Heart right ventricle (tissue), 16 donors: Measurements from ENCODE around the gene CIZ1. TPM values are rescaled to one million over a fixed set of nuclear protein-coding genes. Genes with fewer than 3 reads are reported as not detected.

Experiments used
- ATAC-seq, 8 donors: fragments of 200-7000 bp; cut with Tn5 transposase; one replicate each; pipeline ENCODE4 v1.9.1; 2020; ENCODE audit warnings: mild to moderate bottlenecking in 8 of 8, moderate library complexity in 8 of 8, moderate number of reproducible peaks in 1 of 8
- DNase-seq, 2 donors: peaks; one replicate each; pipeline ENCODE4 v3.0.0-alpha.2; 2020
- H3K27ac ChIP-seq, 10 donors: fragments of 200-600 bp; sonication (generic) in 2 of 10; one replicate each; pipeline versions ENCODE4 v1.5.0 to v1.8.0; 2020 to 2022; ENCODE audit warnings: mild to moderate bottlenecking in 3 of 10
- H3K27me3 ChIP-seq, 7 donors: fragments of 200-600 bp; one replicate each; pipeline ENCODE4 v1.8.0; 2021 to 2022; ENCODE audit warnings: mild to moderate bottlenecking in 2 of 7
- H3K36me3 ChIP-seq, 9 donors: fragments of 200-600 bp; sonication (generic) in 1 of 9; one replicate each; pipeline versions ENCODE4 v1.5.0 to v1.8.0; 2020 to 2022; ENCODE audit warnings: mild to moderate bottlenecking in 2 of 9
- H3K4me1 ChIP-seq, 9 donors: fragments of 200-600 bp; sonication (generic) in 1 of 9; one replicate each; pipeline versions ENCODE4 v1.5.0 to v1.8.0; 2020 to 2022; ENCODE audit warnings: mild to moderate bottlenecking in 4 of 9
- H3K4me3 ChIP-seq, 10 donors: fragments of 200-600 bp; sonication (generic) in 2 of 10; one replicate each; pipeline versions ENCODE4 v1.5.0 to v1.8.0; 2020 to 2022; ENCODE audit warnings: mild to moderate bottlenecking in 7 of 10, moderate library complexity in 2 of 10
- H3K9me3 ChIP-seq, 11 donors: fragments of 200-600 bp in 10 of 11; sonication (generic) in 2 of 11; one replicate each; pipeline versions ENCODE4 v1.5.0 to v1.8.0; 2013 to 2022; ENCODE audit warnings: mild to moderate bottlenecking in 2 of 11, control low read depth in 1 of 11, moderate library complexity in 1 of 11
- CTCF ChIP-seq, 9 donors: fragments of 200-600 bp; sonication (generic) in 2 of 9; IDR thresholded peaks; one replicate each; pipeline versions ENCODE4 v1.5.0 to v1.8.0; 2021 to 2022; ENCODE audit warnings: antibody characterized with exemption in 9 of 9, mild to moderate bottlenecking in 5 of 9, moderate library complexity in 1 of 9
- WGBS, 2 donors: extraction: QIAGEN DNeasy Blood & Tissue Kit; methylation state at CpG; one replicate each; pipeline ENCODE4 v1.1.7; 2013; ENCODE audit warnings: inconsistent platforms in 1 of 2; 5-methylcytosine and 5-hydroxymethylcytosine counted together
- intact Hi-C, 10 donors: fragments of 100-400 bp; cut with DNase I; formaldehyde crosslinking; loops; one replicate each; pipeline versions ENCODE4 v1.11.1 to v1.14.2; 2022
- polyA plus RNA-seq, 2 donors: library from polyadenylated mRNA; stranded (reverse); fragments of 200-250 nt; gene quantifications; one replicate each; pipeline ENCODE4 v1.2.3, GENCODE V29; 2013
- total RNA-seq, 10 donors: library from RNA; stranded (reverse); fragmentation: NEBNext Ultra II Directional in 3 of 10; extraction: Animal tissue kit (Norgen Biotek cat#: 25700) in 3 of 10; gene quantifications; one replicate each; pipeline versions ENCODE4 v1.2.1 to v1.2.4, GENCODE V29; 2021 to 2023
- donor health status: Arrhythmogenic right ventricular cardiomyopathy.
- donor health status: ischemic (EF 13 %, LVEDD 7.1; RV severe dilation, severe dysfunction).
- donor health status: healthy with polysubstance abuse.
- donor health status: DM: no; HTN: yes; CAD: no.
- donor health status: DM: no; HTN: no; CAD: no.
- donor health status: ischemic (EF 25% LVEDD 6.9; RV normal size, moderate dysfunction).
- donor health status: ischemic (EF 25% LVEDD 5.7; RV mildly dilated, moderate dysfunction).
- donor health status: healthy.
- donor health status: DM: yes; HTN: yes; CAD: no.
- donor health status: Ischemic cardiomyopathy.
- donor health status: ischemic (EF 35%, LVEDD 5.7; RV mildly dilated, moderate dysfunction).
- donor health status: nonischemic (EF 11% LVEDD 7.7; RV severe dilation, severe dysfunction).
- donor health status: DM: yes; HTN: yes; CAD: no.
- donor health status: PGD.
- donor health status: ischemic (EF 29% LVEDD 5.4; RV normal size, mild dysfunction).
- donor health status: nonischemic (EF 23%, LVEDD 6.1; RV moderate dilation, normal function).

CIZ1 gene
- total and polyA plus RNA-seq, 12 donors: 39.7 to 96.0 (median 75.0) TPM

DNA sequence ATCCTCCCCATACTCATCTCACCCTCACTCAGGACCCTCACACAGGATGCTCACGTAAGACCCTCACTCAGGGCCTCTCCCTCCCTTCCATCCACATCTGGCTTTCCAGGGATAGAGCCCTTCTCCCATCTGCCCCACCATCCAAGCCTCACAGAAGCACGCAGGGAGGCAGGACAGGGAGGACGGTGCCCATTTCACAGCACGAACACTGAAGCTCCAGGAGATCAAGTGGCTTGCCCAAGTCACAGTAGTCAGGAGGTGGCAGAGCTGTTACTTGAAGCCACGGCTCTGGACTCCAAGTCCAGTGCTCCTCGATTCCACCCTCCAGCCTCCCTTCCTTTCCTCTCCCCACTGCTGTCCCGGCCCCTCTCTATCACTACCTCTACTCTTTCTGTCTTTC is 33.5 kb upstream of the CIZ1 start:
- Histone ChIP-seq H3K9me3 (no peaks in the 10 kb centered on the region), H3K27me3 (no peaks in the 10 kb centered on the region), H3K4me1 (no peaks in the 10 kb centered on the region), H3K4me3 (no peak overlapping the region), H3K27ac (no peak overlapping the region), H3K36me3 (peaks cover 0 to 18% (median 0%) of the 10 kb centered on the region in 9 donors)
- WGBS, 2 donors: 91 to 98% methylated on average over 7 of the region's 7 CpGs
- no peak for TF ChIP-seq CTCF (IDR thresholded peaks at IDR 0.05)
- intact Hi-C loops: loop anchor here in 1 of 10 donors (5.0 kb wide), 1 partner anchor 47 kb away; no protein-coding TSS in a partner anchor
- peak in 1 of 8 donors; percentile 13 for ATAC-seq
- no peak for DNase-seq

- Histone ChIP-seq H3K9me3 (no peaks in the 10 kb centered on the region), H3K4me1 (peaks cover 0 to 14% (median 10%) of the 10 kb centered on the region in 9 donors), H3K27me3 (no peaks in the 10 kb centered on the region), H3K36me3 (peaks cover 0 to 18% (median 0%) of the 10 kb centered on the region in 9 donors), H3K4me3 (no peak overlapping the region), H3K27ac (no peak overlapping the region)
- intact Hi-C loops: loop anchor here in 1 of 10 donors (5.0 kb wide), 1 partner anchor 49 kb away; no protein-coding TSS in a partner anchor
- 91% methylated on average over 13 of the region's 13 CpGs for WGBS, 2 donors
- ATAC-seq (no peak), DNase-seq (no peak)
- no peak for TF ChIP-seq CTCF (IDR thresholded peaks at IDR 0.05)
These were observed 31.7 kb upstream of the CIZ1 start for GRCh38 chr9:128222880-128223670.

- Histone ChIP-seq H3K27ac (no peak overlapping the region), H3K4me1 (peaks cover 0 to 18% (median 14%) of the 10 kb centered on the region in 9 donors), H3K36me3 (peaks cover 0 to 18% (median 0%) of the 10 kb centered on the region in 9 donors), H3K27me3 (no peaks in the 10 kb centered on the region), H3K4me3 (no peak overlapping the region), H3K9me3 (no peaks in the 10 kb centered on the region)
- DNase-seq (no peak), ATAC-seq (no peak)
- intact Hi-C loops: loop anchor here in 1 of 10 donors (5.0 kb wide), 1 partner anchor 50 kb away; no protein-coding TSS in a partner anchor
- 84% methylated on average over 10 of the region's 10 CpGs for WGBS, 2 donors
- TF ChIP-seq CTCF (IDR thresholded peaks at IDR 0.05): no peak
These were observed 30.7 kb upstream of the CIZ1 start for GRCh38 chr9:128222026-128222425.

- ATAC-seq (no peak), DNase-seq (no peak)
- Histone ChIP-seq H3K4me1 (peaks cover 0 to 37% (median 14%) of the 10 kb centered on the region in 9 donors), H3K9me3 (no peaks in the 10 kb centered on the region), H3K27me3 (no peaks in the 10 kb centered on the region), H3K36me3 (peaks cover 0 to 18% (median 0%) of the 10 kb centered on the region in 9 donors), H3K4me3 (no peak overlapping the region), H3K27ac (no peak overlapping the region)
- TF ChIP-seq CTCF (IDR thresholded peaks at IDR 0.05): no peak
- WGBS, 2 donors: 94 to 96% methylated on average over 9 of the region's 9 CpGs
- intact Hi-C loops: loop anchor here in 1 of 10 donors (5.0 kb wide), 1 partner anchor 52 kb away; no protein-coding TSS in a partner anchor
These were observed 28.5 kb upstream of the CIZ1 start for GRCh38 chr9:128219831-128220230.
